ENCODE results near the gene TTN. TPM values are rescaled to one million over a fixed set of nuclear protein-coding genes. Genes with fewer than 3 reads are reported as not detected.

The TTN gene
- total and polyA plus RNA-seq, 9 donors = 0.17 to 12.9 (median 1.2) TPM

GRCh38 chr2:178787934-178788333, 19.3 kb downstream of the TTN start:
- intact Hi-C loops (cut with DNase I) = no loop called here
- H3K27me3 ChIP-seq = no peaks in the 10 kb centered on the region
- DNase-seq = no peak
- WGBS, 3 donors = 87 to 90% (median 90%) methylated on average over 5 of the region's 5 CpGs
- no peaks in the 10 kb centered on the region for H3K4me1 ChIP-seq (ENCODE audit: insufficient read depth)
- TF ChIP-seq POLR2A (IDR thresholded peaks at IDR 0.05) (no peak), CTCF (IDR thresholded peaks at IDR 0.05) (no peak), EP300 (IDR thresholded peaks at IDR 0.05) (no peak)
- no peaks in the 10 kb centered on the region for H3K36me3 ChIP-seq
- H3K9me3 ChIP-seq = no peaks in the 10 kb centered on the region
- H3K4me3 ChIP-seq = no peak overlapping the region
- no peak overlapping the region for H3K27ac ChIP-seq

- 45 to 64% (median 61%) methylated on average over 2 of the region's 2 CpGs for WGBS, 3 donors
- H3K36me3 ChIP-seq = no peaks in the 10 kb centered on the region
- H3K9me3 ChIP-seq = no peaks in the 10 kb centered on the region
- intact Hi-C loops (cut with DNase I) = no loop called here
- H3K4me1 ChIP-seq (ENCODE audit: insufficient read depth) = no peaks in the 10 kb centered on the region
- no peak overlapping the region for H3K4me3 ChIP-seq
- no peaks in the 10 kb centered on the region for H3K27me3 ChIP-seq
- no peak for DNase-seq
- H3K27ac ChIP-seq = no peak overlapping the region
- TF ChIP-seq EP300 (IDR thresholded peaks at IDR 0.05) = no peak
- no peak for TF ChIP-seq CTCF (IDR thresholded peaks at IDR 0.05)
- TF ChIP-seq POLR2A (IDR thresholded peaks at IDR 0.05) = no peak
These were observed 20.1 kb downstream of the TTN start for GRCh38 chr2:178787155-178787554.

GRCh38 chr2:178783889-178784288, 23.3 kb downstream of the TTN start:
- no peak for TF ChIP-seq CTCF (IDR thresholded peaks at IDR 0.05)
- TF ChIP-seq EP300 (IDR thresholded peaks at IDR 0.05) = no peak
- TF ChIP-seq POLR2A (IDR thresholded peaks at IDR 0.05) = no peak
- Histone ChIP-seq H3K27ac (no peak overlapping the region), H3K4me3 (no peak overlapping the region), H3K4me1 (ENCODE audit: insufficient read depth) (no peaks in the 10 kb centered on the region), H3K9me3 (no peaks in the 10 kb centered on the region), H3K36me3 (no peaks in the 10 kb centered on the region), H3K27me3 (no peaks in the 10 kb centered on the region)
- intact Hi-C loops (cut with DNase I) = no loop called here
- 94 to 95% (median 95%) methylated on average over 10 of the region's 10 CpGs for WGBS, 3 donors
- DNase-seq = no peak

- 91 to 92% (median 91%) methylated on average over 7 of the region's 7 CpGs for WGBS, 3 donors
- Histone ChIP-seq H3K36me3 (no peaks in the 10 kb centered on the region), H3K27me3 (no peaks in the 10 kb centered on the region), H3K9me3 (no peaks in the 10 kb centered on the region), H3K4me1 (ENCODE audit: insufficient read depth) (no peaks in the 10 kb centered on the region), H3K27ac (no peak overlapping the region), H3K4me3 (no peak overlapping the region)
- intact Hi-C loops (cut with DNase I) = no loop called here
- TF ChIP-seq CTCF (IDR thresholded peaks at IDR 0.05) (no peak), POLR2A (IDR thresholded peaks at IDR 0.05) (no peak), EP300 (IDR thresholded peaks at IDR 0.05) (no peak)
- DNase-seq = no peak
These were observed 25.0 kb downstream of the TTN start for GRCh38 chr2:178782236-178782635.

GRCh38 chr2:178777577-178777976, 29.6 kb downstream of the TTN start:
- Histone ChIP-seq H3K4me3 (no peak overlapping the region), H3K27me3 (no peaks in the 10 kb centered on the region), H3K9me3 (no peaks in the 10 kb centered on the region), H3K27ac (no peak overlapping the region), H3K36me3 (no peaks in the 10 kb centered on the region), H3K4me1 (ENCODE audit: insufficient read depth) (no peaks in the 10 kb centered on the region)
- intact Hi-C loops (cut with DNase I) = no loop called here
- TF ChIP-seq POLR2A (IDR thresholded peaks at IDR 0.05) = no peak
- TF ChIP-seq CTCF (IDR thresholded peaks at IDR 0.05) = no peak
- TF ChIP-seq EP300 (IDR thresholded peaks at IDR 0.05) = no peak
- 66 to 84% (median 67%) methylated on average over 7 of the region's 7 CpGs for WGBS, 3 donors
- no peak for DNase-seq

Measured in ovary (tissue), 9 donors.